SK-N-SH (cell line): ENCODE measurements around the gene LIG1. TPM values are rescaled to one million over a fixed set of nuclear protein-coding genes. Genes with fewer than 3 reads are reported as not detected.

Experiments used
- CTCF ChIA-PET: fragments of 300-600, 350-600 bp; formaldehyde crosslinking; extraction: SDS; loops from one replicate; lab custom pipeline; 2021; lab: Yijun Ruan, JAX
- POLR2A ChIA-PET: fragments of 350-600 bp; sonication (Branson Sonifier 250); formaldehyde crosslinking; extraction: SDS; loops from one replicate; lab custom pipeline; 2020; ENCODE audit warnings: antibody characterized with exemption, inconsistent platforms; lab: Yijun Ruan, JAX
- DNase-seq: peaks from one replicate; pipeline ENCODE4 v3.0.0; 2012
- H2AFZ ChIP-seq: fragments of 200-600 bp; sonication (generic); 2 replicates; pipeline ENCODE4 v1.8.1; 2016; ENCODE audit warnings: antibody characterized with exemption, mild to moderate bottlenecking, low read depth
- H3F3A ChIP-seq: fragments of 200-600 bp; sonication (generic); replicated peaks from 2 replicates; pipeline ENCODE3; 2016; ENCODE audit warnings: antibody characterized with exemption, mild to moderate bottlenecking; ENCODE audit not compliant: insufficient read depth
- H3K27ac ChIP-seq, 2 experiments: fragments of 200-500 bp in 1 of 2; fragments of 200-600 bp in 1 of 2; sonication (Bioruptor generic) in 1 of 2; sonication (generic), shearing (Covaris generic) in 1 of 2; 2 replicates each; pipeline versions ENCODE4 v1.5.1 to v1.6.1; 2014 to 2016; ENCODE audit warnings: low read depth in 2 of 2, inconsistent platforms in 1 of 2, low read length in 1 of 2, mild to moderate bottlenecking in 1 of 2, mixed read lengths in 1 of 2
- H3K27me3 ChIP-seq: fragments of 200-600 bp; sonication (generic), shearing (Covaris generic); 2 replicates; pipeline ENCODE4 v1.6.1; 2016; ENCODE audit warnings: mixed run types; ENCODE audit not compliant: insufficient read depth
- H3K36me3 ChIP-seq, 2 experiments: fragments of 200-500 bp in 1 of 2; fragments of 200-600 bp in 1 of 2; sonication (Bioruptor generic) in 1 of 2; sonication (generic) in 1 of 2; replicated peaks in 1 of 2; 2 replicates each; pipeline versions ENCODE3 to v1.5.1; 2014 to 2016; ENCODE audit warnings: low read length in 1 of 2, mild to moderate bottlenecking in 1 of 2; ENCODE audit not compliant: insufficient read depth in 2 of 2, control insufficient read depth in 1 of 2
- H3K4me1 ChIP-seq, 2 experiments: fragments of 200-500 bp in 1 of 2; fragments of 200-600 bp in 1 of 2; sonication (Bioruptor generic) in 1 of 2; sonication (generic), shearing (Covaris generic) in 1 of 2; 2 replicates each; pipeline versions ENCODE4 v1.5.1 to v1.6.1; 2014 to 2016; ENCODE audit warnings: low read depth in 1 of 2, low read length in 1 of 2, mixed run types in 1 of 2; ENCODE audit not compliant: insufficient read depth in 2 of 2, control insufficient read depth in 1 of 2
- H3K4me2 ChIP-seq: fragments of 200-600 bp; sonication (generic), shearing (Covaris generic); 2 replicates; pipeline ENCODE4 v1.6.1; 2017; ENCODE audit warnings: mixed run types
- H3K4me3 ChIP-seq, 2 experiments: fragments of 200-500 bp in 1 of 2; fragments of 200-600 bp in 1 of 2; sonication (Bioruptor generic) in 1 of 2; sonication (generic), shearing (Covaris generic) in 1 of 2; 2 replicates each; pipeline versions ENCODE4 v1.5.1 to v1.8.1; 2014 to 2016; ENCODE audit warnings: low read depth in 2 of 2, inconsistent platforms in 1 of 2, low read length in 1 of 2, mild to moderate bottlenecking in 1 of 2, mixed read lengths in 1 of 2, moderate library complexity in 1 of 2
- H3K79me2 ChIP-seq: fragments of 200-600 bp; sonication (generic); 2 replicates; pipeline ENCODE4 v1.8.1; 2017; ENCODE audit warnings: mild to moderate bottlenecking; ENCODE audit not compliant: insufficient read depth
- H3K9ac ChIP-seq: fragments of 200-600 bp; sonication (generic); 2 replicates; pipeline ENCODE4 v1.6.1; 2017; ENCODE audit warnings: mixed run types
- H3K9me2 ChIP-seq: fragments of 200-600 bp; sonication (generic); 2 replicates; pipeline ENCODE4 v1.6.1; 2017; ENCODE audit warnings: mixed run types
- H3K9me3 ChIP-seq: fragments of 200-600 bp; sonication (generic); 2 replicates; pipeline ENCODE4 v1.6.1; 2017; ENCODE audit warnings: mixed run types, mild to moderate bottlenecking, moderate library complexity
- H4K20me1 ChIP-seq: fragments of 200-600 bp; sonication (generic); 2 replicates; pipeline ENCODE4 v1.6.1; 2017; ENCODE audit warnings: mild to moderate bottlenecking, mixed run types; ENCODE audit not compliant: insufficient read depth
- FOXJ3 ChIP-seq: sonication (generic); formaldehyde crosslinking; IDR thresholded peaks from 2 replicates; pipeline ENCODE4 v1.5.1; 2020; ENCODE audit warnings: mild to moderate bottlenecking, missing genetic modification reagents
- FOXM1 ChIP-seq: IDR thresholded peaks from 2 replicates; pipeline ENCODE4 v1.4.0; 2012; ENCODE audit warnings: low read depth, mild to moderate bottlenecking
- GABPA ChIP-seq: IDR thresholded peaks from 2 replicates; pipeline ENCODE4 v1.4.0; 2012; ENCODE audit warnings: low read depth, mild to moderate bottlenecking
- GATA2 ChIP-seq: sonication (generic); formaldehyde crosslinking; IDR thresholded peaks from 2 replicates; pipeline ENCODE4 v1.5.0; 2020; ENCODE audit warnings: mild to moderate bottlenecking, missing genetic modification reagents
- JUND ChIP-seq: IDR thresholded peaks from 2 replicates; pipeline ENCODE4 v1.4.0; 2012
- MXI1 ChIP-seq: IDR thresholded peaks from 2 replicates; pipeline ENCODE4 v1.6.1; 2012; ENCODE audit warnings: mild to moderate bottlenecking, low read depth, low read length, improper control_type of control experiment
- NFIC ChIP-seq: IDR thresholded peaks from 2 replicates; pipeline ENCODE4 v1.4.0; 2012; ENCODE audit warnings: borderline replicate concordance
- RAD21 ChIP-seq: IDR thresholded peaks from 2 replicates; pipeline ENCODE4 v1.6.1; 2012; ENCODE audit warnings: mild to moderate bottlenecking, low read length
- RCOR1 ChIP-seq: fragments of 150-350 bp; IDR thresholded peaks from 2 replicates; pipeline ENCODE4 v1.6.1; 2017; ENCODE audit warnings: antibody characterized with exemption, low read length
- RFX5 ChIP-seq: IDR thresholded peaks from 2 replicates; pipeline ENCODE4 v1.6.1; 2012; ENCODE audit warnings: mild to moderate bottlenecking, improper control_type of control experiment, low read length
- SIN3A ChIP-seq: IDR thresholded peaks from 2 replicates; pipeline ENCODE4 v1.6.1; 2012; ENCODE audit warnings: low read depth, mild to moderate bottlenecking, low read length, moderate library complexity, borderline replicate concordance
- TEAD4 ChIP-seq: IDR thresholded peaks from 2 replicates; pipeline ENCODE4 v1.4.0; 2012; ENCODE audit warnings: mild to moderate bottlenecking, borderline replicate concordance; ENCODE audit not compliant: insufficient read depth
- USF1 ChIP-seq: IDR thresholded peaks from 2 replicates; pipeline ENCODE4 v1.4.0; 2012; ENCODE audit warnings: low read depth, borderline replicate concordance
- ZBTB33 ChIP-seq: IDR thresholded peaks from 2 replicates; pipeline ENCODE4 v1.4.0; 2012; ENCODE audit warnings: low read depth, borderline replicate concordance
- WGBS: methylation state at CpG from one replicate; pipeline ENCODE4 v1.1.6; 2017; ENCODE audit warnings: low lambda C conversion rate; 5-methylcytosine and 5-hydroxymethylcytosine counted together
- polyA plus RNA-seq, 3 experiments: library from polyadenylated mRNA; depleted of rRNA; stranded (reverse); fragments of >200 nt; gene quantifications; 2 replicates each; pipeline ENCODE4 v1.2.3, GENCODE V29; 2012
- TF ChIP-seq, protein P1 (sequence below): IDR thresholded peaks from 2 replicates; pipeline ENCODE4 v1.6.1; 2012; ENCODE audit warnings: mild to moderate bottlenecking, low read depth, low read length, moderate library complexity

The LIG1 gene
- polyA plus RNA-seq, 1 of the 3 experiments (the other 2 are of a cell fraction) = 53.0 TPM

GRCh38 chr19:48181505-48181904 is 11.4 kb upstream of the LIG1 start:
- peaks cover 8% of the 10 kb centered on the region; the same call in 1 of the 2 replicates for H3K9me3 ChIP-seq
- WGBS = 87% methylated on average over 5 of the region's 5 CpGs
- no peak for DNase-seq
- no peaks in the 10 kb centered on the region for H3K27me3 ChIP-seq
- H3K9ac ChIP-seq = no peak overlapping the region
- ChIA-PET CTCF (no interaction called here), POLR2A (no interaction called here)
- H3K27ac ChIP-seq = no peak overlapping the region
- peaks cover 5% of the 10 kb centered on the region for H3F3A ChIP-seq
- no peaks in the 10 kb centered on the region for H3K79me2 ChIP-seq
- no peak for TF ChIP-seq FOXJ3
- TF ChIP-seq USF1 = no peak
- TF ChIP-seq RAD21 = no peak
- no peak for TF ChIP-seq SIN3A
- no peak for TF ChIP-seq GABPA
- no peak for TF ChIP-seq GATA2 (CRISPR knock-in tag)
- TF ChIP-seq RCOR1 = no peak
- TF ChIP-seq MXI1 = no peak
- no peak for TF ChIP-seq JUND
- no peak overlapping the region for H2AFZ ChIP-seq
- H3K9me2 ChIP-seq = no peaks in the 10 kb centered on the region
- H3K4me1 ChIP-seq = no peaks in the 10 kb centered on the region
- H4K20me1 ChIP-seq = no peaks in the 10 kb centered on the region
- no peak overlapping the region for H3K4me3 ChIP-seq
- no peak overlapping the region for H3K4me2 ChIP-seq
- H3K36me3 ChIP-seq = peaks cover 0 to 13% of the 10 kb centered on the region in 2 experiments

- TF ChIP-seq FOXM1 = no peak
- no peak for TF ChIP-seq ZBTB33
- no peak for TF ChIP-seq TEAD4
- TF ChIP-seq RFX5 = no peak
- TF ChIP-seq, protein P1, sequence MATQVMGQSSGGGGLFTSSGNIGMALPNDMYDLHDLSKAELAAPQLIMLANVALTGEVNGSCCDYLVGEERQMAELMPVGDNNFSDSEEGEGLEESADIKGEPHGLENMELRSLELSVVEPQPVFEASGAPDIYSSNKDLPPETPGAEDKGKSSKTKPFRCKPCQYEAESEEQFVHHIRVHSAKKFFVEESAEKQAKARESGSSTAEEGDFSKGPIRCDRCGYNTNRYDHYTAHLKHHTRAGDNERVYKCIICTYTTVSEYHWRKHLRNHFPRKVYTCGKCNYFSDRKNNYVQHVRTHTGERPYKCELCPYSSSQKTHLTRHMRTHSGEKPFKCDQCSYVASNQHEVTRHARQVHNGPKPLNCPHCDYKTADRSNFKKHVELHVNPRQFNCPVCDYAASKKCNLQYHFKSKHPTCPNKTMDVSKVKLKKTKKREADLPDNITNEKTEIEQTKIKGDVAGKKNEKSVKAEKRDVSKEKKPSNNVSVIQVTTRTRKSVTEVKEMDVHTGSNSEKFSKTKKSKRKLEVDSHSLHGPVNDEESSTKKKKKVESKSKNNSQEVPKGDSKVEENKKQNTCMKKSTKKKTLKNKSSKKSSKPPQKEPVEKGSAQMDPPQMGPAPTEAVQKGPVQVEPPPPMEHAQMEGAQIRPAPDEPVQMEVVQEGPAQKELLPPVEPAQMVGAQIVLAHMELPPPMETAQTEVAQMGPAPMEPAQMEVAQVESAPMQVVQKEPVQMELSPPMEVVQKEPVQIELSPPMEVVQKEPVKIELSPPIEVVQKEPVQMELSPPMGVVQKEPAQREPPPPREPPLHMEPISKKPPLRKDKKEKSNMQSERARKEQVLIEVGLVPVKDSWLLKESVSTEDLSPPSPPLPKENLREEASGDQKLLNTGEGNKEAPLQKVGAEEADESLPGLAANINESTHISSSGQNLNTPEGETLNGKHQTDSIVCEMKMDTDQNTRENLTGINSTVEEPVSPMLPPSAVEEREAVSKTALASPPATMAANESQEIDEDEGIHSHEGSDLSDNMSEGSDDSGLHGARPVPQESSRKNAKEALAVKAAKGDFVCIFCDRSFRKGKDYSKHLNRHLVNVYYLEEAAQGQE = no peak
- no peak for TF ChIP-seq USF1
- no peak for TF ChIP-seq NFIC
- no peak overlapping the region for H3K27ac ChIP-seq
- CTCF ChIA-PET = no interaction called here
- H4K20me1 ChIP-seq = no peaks in the 10 kb centered on the region
- no peak overlapping the region for H3K9ac ChIP-seq
- H3K4me3 ChIP-seq = no peak overlapping the region
- H3K9me2 ChIP-seq = no peaks in the 10 kb centered on the region
- H3K79me2 ChIP-seq = peaks cover 12% of the 10 kb centered on the region
- no peaks in the 10 kb centered on the region for H3F3A ChIP-seq
- no peak for DNase-seq
- peaks cover 12 to 33% of the 10 kb centered on the region in 2 experiments for H3K36me3 ChIP-seq
- 0 out of 2 replicates have a peak, but pooled peaks cover 3% of the 10 kb centered on the region for H3K9me3 ChIP-seq
- POLR2A ChIA-PET = no interaction called here
- peaks cover 0 to 6% of the 10 kb centered on the region in 2 experiments; a peak in 1 of 4 replicates for H3K4me1 ChIP-seq
- WGBS = 99% methylated on average over 3 of the region's 3 CpGs
- H3K27me3 ChIP-seq = no peaks in the 10 kb centered on the region
- H2AFZ ChIP-seq = no peak overlapping the region
- no peak overlapping the region for H3K4me2 ChIP-seq
Observed at GRCh38 chr19:48176226-48176625, 6.1 kb upstream of the LIG1 start.
